Gastrocnemius medialis (tissue), 4 donors: Measurements from ENCODE around the gene MAP3K9. TPM values are rescaled to one million over a fixed set of nuclear protein-coding genes. Genes with fewer than 3 reads are reported as not detected.

Experiments
- ATAC-seq, 2 donors: fragments of 150-250 bp; one replicate each; pipeline ENCODE4 v1.9.1; 2016
- DNase-seq, 2 donors: peaks; one replicate each; pipeline ENCODE4 v3.0.0-alpha.2; 2019
- H3K27ac ChIP-seq, 4 donors: fragments of 200-600 bp; sonication (generic); 1 replicate in 1 of 4; 2 replicates in 3 of 4; pipeline ENCODE4 v1.5.1; 2016 to 2018; ENCODE audit warnings: mild to moderate bottlenecking in 2 of 4, moderate library complexity in 1 of 4
- H3K27me3 ChIP-seq, 3 donors: fragments of 200-600 bp; sonication (generic) in 2 of 3; 1 replicate in 1 of 3; 2 replicates in 2 of 3; pipeline versions ENCODE4 v1.5.1 to v1.6.0; 2016 to 2019; ENCODE audit warnings: mild to moderate bottlenecking in 1 of 3, moderate library complexity in 1 of 3
- H3K36me3 ChIP-seq, 2 donors: fragments of 200-600 bp; sonication (generic) in 1 of 2; one replicate each; pipeline ENCODE4 v1.5.1; 2017 to 2018
- H3K4me1 ChIP-seq, 2 donors: fragments of 200-600 bp; sonication (generic) in 1 of 2; one replicate each; pipeline ENCODE4 v1.5.1; 2016 to 2017; ENCODE audit warnings: mild to moderate bottlenecking in 2 of 2
- H3K4me3 ChIP-seq, 4 donors: fragments of 200-600 bp; sonication (generic) in 3 of 4; 1 replicate in 1 of 4; 2 replicates in 3 of 4; pipeline ENCODE4 v1.5.1; 2016 to 2019; ENCODE audit warnings: mild to moderate bottlenecking in 2 of 4
- H3K9me3 ChIP-seq, 3 donors: fragments of 200-600 bp; sonication (generic) in 2 of 3; 1 replicate in 1 of 3; 2 replicates in 2 of 3; pipeline ENCODE4 v1.5.1; 2016 to 2019
- CTCF ChIP-seq, 5 experiments: fragments of 450-650 bp in 3 of 5; fragments of 200-600 bp in 2 of 5; sonication (generic) in 2 of 5; IDR thresholded peaks in 4 of 5; conservative IDR thresholded peaks in 1 of 5; 1 replicate in 4 of 5; 2 replicates in 1 of 5; pipeline ENCODE4 v1.5.1; 2016 to 2019; ENCODE audit warnings: antibody characterized with exemption in 5 of 5, mild to moderate bottlenecking in 3 of 5, moderate library complexity in 3 of 5
- POLR2A ChIP-seq, 2 donors: fragments of 450-650 bp; IDR thresholded peaks; one replicate each; pipeline ENCODE4 v1.6.1; 2017; ENCODE audit warnings: antibody characterized with exemption in 2 of 2, mild to moderate bottlenecking in 2 of 2, moderate library complexity in 2 of 2
- in situ Hi-C, 4 donors: fragments of 200-750 bp; cut with MboI; loops; one replicate each; pipeline versions ENCODE4 v1.15.0 to v1.8.0; 2017; ENCODE audit warnings: low sequenced_read_pairs in 4 of 4
- intact Hi-C: fragments of 100-400 bp; cut with DNase I; formaldehyde crosslinking; loops from one replicate; pipeline ENCODE4 v1.15.1; 2023; ENCODE audit warnings: low total_unique reads
- total RNA-seq, 4 donors: library from RNA; depleted of rRNA; stranded (reverse); fragments of >200 nt; gene quantifications; one replicate each; pipeline versions ENCODE4 v1.1.0 to v1.2.3, GENCODE V29; 2016

The MAP3K9 gene
- total RNA-seq, 4 donors from 2014 or later = 2.4 to 5.0 (median 2.5) TPM

- Histone ChIP-seq H3K4me3 (no peak overlapping the region), H3K27ac (no peak overlapping the region), H3K27me3 (no peaks in the 10 kb centered on the region), H3K9me3 (no peaks in the 10 kb centered on the region), H3K4me1 (no peaks in the 10 kb centered on the region), H3K36me3 (peaks cover 0 to 6% of the 10 kb centered on the region in 2 donors)
- no peak for ATAC-seq
- intact Hi-C loops = no loop called here
- TF ChIP-seq CTCF (IDR thresholded peaks at IDR 0.05 in 4 of 5, conservative IDR thresholded peaks at IDR 0.05 in 1 of 5) (no peak), POLR2A (IDR thresholded peaks at IDR 0.05) (no peak)
- no peak for DNase-seq
- in situ Hi-C loops = no loop called here
Observed at GRCh38 chr14:70735043-70735442, 74.3 kb downstream of the MAP3K9 start.

GRCh38 chr14:70731447-70732239 is 77.7 kb downstream of the MAP3K9 start:
- no peak overlapping the region for H3K27ac ChIP-seq
- ATAC-seq (no peak), DNase-seq (no peak)
- peaks cover 8 to 9% of the 10 kb centered on the region in 2 donors for H3K4me1 ChIP-seq
- no peaks in the 10 kb centered on the region for H3K27me3 ChIP-seq
- in situ Hi-C loops = no loop called here
- no peak for TF ChIP-seq POLR2A (IDR thresholded peaks at IDR 0.05)
- TF ChIP-seq CTCF (IDR thresholded peaks at IDR 0.05 in 4 of 5, conservative IDR thresholded peaks at IDR 0.05 in 1 of 5) = no peak
- peaks cover 0 to 6% of the 10 kb centered on the region in 2 donors for H3K36me3 ChIP-seq
- no peaks in the 10 kb centered on the region for H3K9me3 ChIP-seq
- intact Hi-C loops = no loop called here
- no peak overlapping the region for H3K4me3 ChIP-seq

DNA sequence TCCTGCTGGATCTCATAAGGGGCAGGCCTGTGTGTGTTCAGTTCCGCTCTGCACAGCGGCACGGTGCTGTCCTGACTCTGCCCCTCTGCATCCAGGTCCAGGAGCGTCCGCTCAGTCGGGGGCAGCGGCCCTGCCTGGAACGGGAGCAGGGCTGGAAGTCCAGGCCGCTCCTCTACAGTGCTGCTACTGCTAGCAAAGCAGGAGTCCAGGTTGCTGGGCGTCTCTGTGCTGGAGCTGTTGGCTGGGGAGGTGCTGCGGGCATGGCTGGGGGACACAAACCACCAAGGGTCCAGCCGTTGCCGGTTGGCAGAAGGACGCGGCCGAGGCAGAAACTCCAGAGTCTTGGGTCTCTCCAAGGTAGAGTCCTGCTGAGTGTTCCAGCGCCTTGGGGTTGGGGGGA is 78.9 kb downstream of the MAP3K9 start:
- H3K4me3 ChIP-seq = no peak overlapping the region
- ATAC-seq = no peak
- in situ Hi-C loops (no loop called here), intact Hi-C loops (no loop called here)
- no peaks in the 10 kb centered on the region for H3K9me3 ChIP-seq
- H3K4me1 ChIP-seq = peaks cover 13% of the 10 kb centered on the region in 2 donors
- no peak for DNase-seq
- H3K36me3 ChIP-seq = peaks cover 0 to 6% of the 10 kb centered on the region in 2 donors
- H3K27me3 ChIP-seq = no peaks in the 10 kb centered on the region
- TF ChIP-seq CTCF (IDR thresholded peaks at IDR 0.05 in 4 of 5, conservative IDR thresholded peaks at IDR 0.05 in 1 of 5) (no peak), POLR2A (IDR thresholded peaks at IDR 0.05) (no peak)
- no peak overlapping the region for H3K27ac ChIP-seq

DNA sequence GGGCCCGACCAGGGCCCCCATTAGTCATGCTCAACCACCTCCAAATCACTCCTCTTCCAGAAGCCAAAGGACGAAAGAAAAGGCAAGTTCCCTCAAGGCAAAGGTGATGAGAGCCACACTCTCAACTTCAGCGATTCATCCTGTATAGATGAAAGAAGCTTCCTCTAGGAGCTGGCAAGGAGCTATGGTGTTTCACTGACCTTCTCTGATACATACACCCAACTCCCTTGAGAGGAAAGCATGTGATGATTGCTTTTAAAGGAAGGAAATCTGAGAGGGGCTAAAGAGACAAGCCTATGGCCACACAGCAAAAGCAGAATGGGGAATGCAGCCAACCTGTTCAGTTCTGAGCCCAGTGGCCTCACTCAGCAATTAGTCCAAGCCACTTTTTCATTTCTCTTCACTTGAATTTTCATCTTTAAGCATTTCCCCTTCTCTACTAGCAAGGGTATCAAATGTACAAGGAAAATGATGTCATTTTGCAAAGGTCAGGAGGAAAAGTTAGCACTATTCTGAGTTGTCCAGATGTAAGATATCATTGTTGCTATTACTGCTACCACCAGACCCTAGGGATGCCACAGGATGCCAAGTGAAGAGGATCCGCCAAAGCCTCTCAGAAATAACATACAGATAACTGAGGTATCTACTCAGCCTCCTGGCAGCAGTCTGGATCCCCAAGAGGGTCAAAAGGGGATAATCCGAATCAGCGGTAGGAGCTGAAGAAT is 82.5 kb downstream of the MAP3K9 start:
- Histone ChIP-seq H3K27me3 (no peaks in the 10 kb centered on the region), H3K4me3 (no peak overlapping the region), H3K27ac (peak overlapping the region in 1 of 4 donors; percentile 21), H3K36me3 (no peaks in the 10 kb centered on the region), H3K4me1 (peaks cover 17 to 20% of the 10 kb centered on the region in 2 donors), H3K9me3 (no peaks in the 10 kb centered on the region)
- in situ Hi-C loops (no loop called here), intact Hi-C loops (no loop called here)
- no peak for TF ChIP-seq POLR2A (IDR thresholded peaks at IDR 0.05)
- TF ChIP-seq CTCF (IDR thresholded peaks at IDR 0.05 in 4 of 5, conservative IDR thresholded peaks at IDR 0.05 in 1 of 5) = no peak
- ATAC-seq = peak; percentile 78 to 94
- no peak for DNase-seq
